WTC11 (cell line): Measurements from ENCODE around the gene ITGAV.

Source experiments
- AFF4 ChIP-seq: sonication (generic); formaldehyde crosslinking; IDR thresholded peaks from 2 replicates; pipeline ENCODE4 v1.8.1; 2023; ENCODE audit warnings: mild to moderate bottlenecking, missing genetic modification reagents, borderline replicate concordance
- ATF2 ChIP-seq: sonication (generic); formaldehyde crosslinking; IDR thresholded peaks from 2 replicates; pipeline ENCODE4 v1.8.1; 2022; ENCODE audit warnings: low read depth, missing genetic modification reagents, borderline replicate concordance
- ATF3 ChIP-seq: sonication (generic); formaldehyde crosslinking; conservative IDR thresholded peaks from 2 replicates; pipeline ENCODE4 v1.8.1; 2022; ENCODE audit warnings: mild to moderate bottlenecking, missing genetic modification reagents
- JUN ChIP-seq: sonication (generic); formaldehyde crosslinking; IDR thresholded peaks from 2 replicates; pipeline ENCODE4 v1.8.0; 2023; ENCODE audit warnings: mild to moderate bottlenecking, missing genetic modification reagents
- MAX ChIP-seq: sonication (generic); formaldehyde crosslinking; IDR thresholded peaks from 2 replicates; pipeline ENCODE4 v1.8.0; 2022; ENCODE audit warnings: mild to moderate bottlenecking, missing genetic modification reagents
- PREB ChIP-seq: sonication (generic); formaldehyde crosslinking; IDR thresholded peaks from 2 replicates; pipeline ENCODE4 v1.8.1; 2022; ENCODE audit warnings: mild to moderate bottlenecking, missing genetic modification reagents, moderate library complexity, borderline replicate concordance
- ZBTB43 ChIP-seq: sonication (generic); formaldehyde crosslinking; IDR thresholded peaks from 2 replicates; pipeline ENCODE4 v1.8.1; 2023; ENCODE audit warnings: mild to moderate bottlenecking, missing genetic modification reagents
- ZNF671 ChIP-seq: fragments of 250-450 bp; sonication (Bioruptor Pico); IDR thresholded peaks from 2 replicates; pipeline ENCODE4 v1.8.0; 2021; ENCODE audit warnings: mild to moderate bottlenecking
- TF ChIP-seq, protein P1 (sequence below): fragments of 200-600 bp; IDR thresholded peaks from 2 replicates; pipeline ENCODE4 v1.8.0; 2022; ENCODE audit warnings: antibody characterized with exemption
- TF ChIP-seq, protein P2 (sequence below): fragments of 250-450 bp; sonication (Bioruptor Pico); IDR thresholded peaks from 2 replicates; pipeline ENCODE4 v1.9.0; 2021; ENCODE audit warnings: mild to moderate bottlenecking
- TF ChIP-seq, protein P3 (sequence below): sonication (generic); formaldehyde crosslinking; IDR thresholded peaks from 2 replicates; pipeline ENCODE4 v1.8.1; 2023; ENCODE audit warnings: mild to moderate bottlenecking, missing genetic modification reagents, moderate library complexity

DNA sequence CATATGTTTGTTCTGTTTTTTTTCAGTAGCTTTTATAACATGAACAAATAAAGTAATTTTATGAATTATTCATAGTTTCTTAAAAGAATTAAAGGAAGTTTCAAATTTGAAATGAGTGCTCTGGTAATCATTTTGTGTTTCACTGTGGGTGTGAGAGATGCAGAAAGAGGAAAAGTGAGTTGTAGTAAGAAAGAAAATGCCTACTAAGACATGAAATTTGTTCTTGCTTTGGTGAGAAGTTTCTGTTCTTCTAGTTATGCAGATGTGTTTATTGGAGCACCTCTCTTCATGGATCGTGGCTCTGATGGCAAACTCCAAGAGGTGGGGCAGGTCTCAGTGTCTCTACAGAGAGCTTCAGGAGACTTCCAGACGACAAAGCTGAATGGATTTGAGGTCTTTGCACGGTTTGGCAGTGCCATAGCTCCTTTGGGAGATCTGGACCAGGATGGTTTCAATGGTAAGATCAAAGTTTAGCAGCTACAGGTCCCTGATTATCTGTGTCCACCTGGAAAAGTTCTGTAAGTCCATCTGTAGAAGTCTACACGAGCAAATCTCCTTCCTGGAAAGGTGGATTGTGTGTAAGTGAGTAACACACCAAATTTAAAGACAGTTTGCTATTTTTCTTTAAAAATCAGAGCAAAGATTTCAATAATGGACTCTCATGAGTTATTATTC lies 51.4 kb downstream of the ITGAV start:
- TF ChIP-seq, protein P1, sequence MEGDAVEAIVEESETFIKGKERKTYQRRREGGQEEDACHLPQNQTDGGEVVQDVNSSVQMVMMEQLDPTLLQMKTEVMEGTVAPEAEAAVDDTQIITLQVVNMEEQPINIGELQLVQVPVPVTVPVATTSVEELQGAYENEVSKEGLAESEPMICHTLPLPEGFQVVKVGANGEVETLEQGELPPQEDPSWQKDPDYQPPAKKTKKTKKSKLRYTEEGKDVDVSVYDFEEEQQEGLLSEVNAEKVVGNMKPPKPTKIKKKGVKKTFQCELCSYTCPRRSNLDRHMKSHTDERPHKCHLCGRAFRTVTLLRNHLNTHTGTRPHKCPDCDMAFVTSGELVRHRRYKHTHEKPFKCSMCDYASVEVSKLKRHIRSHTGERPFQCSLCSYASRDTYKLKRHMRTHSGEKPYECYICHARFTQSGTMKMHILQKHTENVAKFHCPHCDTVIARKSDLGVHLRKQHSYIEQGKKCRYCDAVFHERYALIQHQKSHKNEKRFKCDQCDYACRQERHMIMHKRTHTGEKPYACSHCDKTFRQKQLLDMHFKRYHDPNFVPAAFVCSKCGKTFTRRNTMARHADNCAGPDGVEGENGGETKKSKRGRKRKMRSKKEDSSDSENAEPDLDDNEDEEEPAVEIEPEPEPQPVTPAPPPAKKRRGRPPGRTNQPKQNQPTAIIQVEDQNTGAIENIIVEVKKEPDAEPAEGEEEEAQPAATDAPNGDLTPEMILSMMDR: no peak
- TF ChIP-seq MAX (CRISPR knock-in tag) (no peak), PREB (CRISPR knock-in tag) (no peak), AFF4 (no peak), JUN (CRISPR knock-in tag) (no peak), ZNF671 (CRISPR knock-in tag) (no peak), ATF2 (CRISPR knock-in tag) (no peak), ATF3 (no peak), ZBTB43 (CRISPR knock-in tag) (no peak)
- TF ChIP-seq, protein P2, sequence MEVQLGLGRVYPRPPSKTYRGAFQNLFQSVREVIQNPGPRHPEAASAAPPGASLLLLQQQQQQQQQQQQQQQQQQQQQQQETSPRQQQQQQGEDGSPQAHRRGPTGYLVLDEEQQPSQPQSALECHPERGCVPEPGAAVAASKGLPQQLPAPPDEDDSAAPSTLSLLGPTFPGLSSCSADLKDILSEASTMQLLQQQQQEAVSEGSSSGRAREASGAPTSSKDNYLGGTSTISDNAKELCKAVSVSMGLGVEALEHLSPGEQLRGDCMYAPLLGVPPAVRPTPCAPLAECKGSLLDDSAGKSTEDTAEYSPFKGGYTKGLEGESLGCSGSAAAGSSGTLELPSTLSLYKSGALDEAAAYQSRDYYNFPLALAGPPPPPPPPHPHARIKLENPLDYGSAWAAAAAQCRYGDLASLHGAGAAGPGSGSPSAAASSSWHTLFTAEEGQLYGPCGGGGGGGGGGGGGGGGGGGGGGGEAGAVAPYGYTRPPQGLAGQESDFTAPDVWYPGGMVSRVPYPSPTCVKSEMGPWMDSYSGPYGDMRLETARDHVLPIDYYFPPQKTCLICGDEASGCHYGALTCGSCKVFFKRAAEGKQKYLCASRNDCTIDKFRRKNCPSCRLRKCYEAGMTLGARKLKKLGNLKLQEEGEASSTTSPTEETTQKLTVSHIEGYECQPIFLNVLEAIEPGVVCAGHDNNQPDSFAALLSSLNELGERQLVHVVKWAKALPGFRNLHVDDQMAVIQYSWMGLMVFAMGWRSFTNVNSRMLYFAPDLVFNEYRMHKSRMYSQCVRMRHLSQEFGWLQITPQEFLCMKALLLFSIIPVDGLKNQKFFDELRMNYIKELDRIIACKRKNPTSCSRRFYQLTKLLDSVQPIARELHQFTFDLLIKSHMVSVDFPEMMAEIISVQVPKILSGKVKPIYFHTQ (CRISPR knock-in tag): no peak
- TF ChIP-seq, protein P3, sequence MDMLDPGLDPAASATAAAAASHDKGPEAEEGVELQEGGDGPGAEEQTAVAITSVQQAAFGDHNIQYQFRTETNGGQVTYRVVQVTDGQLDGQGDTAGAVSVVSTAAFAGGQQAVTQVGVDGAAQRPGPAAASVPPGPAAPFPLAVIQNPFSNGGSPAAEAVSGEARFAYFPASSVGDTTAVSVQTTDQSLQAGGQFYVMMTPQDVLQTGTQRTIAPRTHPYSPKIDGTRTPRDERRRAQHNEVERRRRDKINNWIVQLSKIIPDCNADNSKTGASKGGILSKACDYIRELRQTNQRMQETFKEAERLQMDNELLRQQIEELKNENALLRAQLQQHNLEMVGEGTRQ (CRISPR knock-in tag): no peak
